Stromal cell of bone marrow (primary cell): ENCODE data around the gene CASP3.
"Not testable (repeated sequence)": the region's sequence is repeated elsewhere in the genome, so short reads cannot be mapped to it uniquely, and the experiment has no call there.

Experiments used
- DNase-seq: peaks from one replicate; pipeline ENCODE4 v3.0.0-alpha.2; 2012; ENCODE audit warnings: low read depth

CASP3 gene

DNA sequence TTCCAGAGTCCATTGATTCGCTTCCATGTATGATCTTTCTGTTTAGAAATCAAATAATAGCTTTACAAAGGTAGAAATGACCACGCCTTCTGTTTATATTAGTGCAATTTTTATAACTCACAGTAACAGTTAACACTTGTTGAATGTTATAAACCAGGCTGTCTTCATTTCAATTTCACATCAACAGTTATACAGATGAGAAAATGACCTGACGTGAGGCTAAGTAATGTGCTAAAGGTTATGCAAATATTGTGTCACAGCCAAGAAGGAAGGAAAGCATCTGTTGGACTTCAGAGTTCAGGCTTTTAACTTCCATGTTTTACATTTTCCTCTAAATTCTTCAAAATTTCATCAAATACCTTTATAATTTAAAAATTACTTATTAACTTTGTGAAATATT is 13.9 kb downstream of the CASP3 start:
- no peak for DNase-seq

DNA sequence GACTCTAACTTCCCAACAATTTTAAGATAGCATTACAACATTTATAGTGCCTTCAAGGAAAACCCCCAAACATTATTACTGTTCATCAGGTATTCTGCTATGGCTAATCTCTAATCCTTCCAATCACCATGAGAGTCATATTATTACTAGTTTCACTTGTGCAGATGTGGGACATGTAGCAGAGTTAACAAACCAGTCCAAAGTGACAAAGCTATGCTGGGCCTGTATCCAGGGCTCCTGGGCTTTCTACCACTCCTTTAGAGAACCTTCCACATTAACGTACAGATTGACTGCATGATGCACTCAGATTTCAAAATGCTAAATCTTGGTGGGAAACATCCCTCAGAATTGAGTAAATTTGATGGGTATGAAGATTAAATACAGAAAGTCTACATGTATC is 16.4 kb downstream of the CASP3 start:
- DNase-seq, result no peak

DNA sequence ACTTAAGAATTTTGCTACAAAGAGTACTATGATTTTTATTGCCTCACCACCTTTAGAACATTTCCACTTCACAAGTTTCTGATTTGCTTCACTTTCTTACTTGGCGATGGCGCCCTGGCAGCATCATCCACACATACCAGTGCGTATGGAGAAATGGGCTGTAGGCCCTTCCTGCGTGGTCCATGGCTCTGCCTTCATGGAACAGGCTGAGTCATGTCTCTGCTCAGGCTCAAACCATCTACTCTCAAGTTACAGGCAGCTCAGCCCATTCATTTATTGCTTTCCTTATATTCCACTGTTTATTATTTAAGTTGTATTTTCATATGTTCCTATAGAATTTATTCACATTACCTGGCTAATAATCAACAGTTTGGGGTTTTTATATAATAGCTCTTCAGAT is 21.1 kb downstream of the CASP3 start:
- DNase-seq, result no peak

DNA sequence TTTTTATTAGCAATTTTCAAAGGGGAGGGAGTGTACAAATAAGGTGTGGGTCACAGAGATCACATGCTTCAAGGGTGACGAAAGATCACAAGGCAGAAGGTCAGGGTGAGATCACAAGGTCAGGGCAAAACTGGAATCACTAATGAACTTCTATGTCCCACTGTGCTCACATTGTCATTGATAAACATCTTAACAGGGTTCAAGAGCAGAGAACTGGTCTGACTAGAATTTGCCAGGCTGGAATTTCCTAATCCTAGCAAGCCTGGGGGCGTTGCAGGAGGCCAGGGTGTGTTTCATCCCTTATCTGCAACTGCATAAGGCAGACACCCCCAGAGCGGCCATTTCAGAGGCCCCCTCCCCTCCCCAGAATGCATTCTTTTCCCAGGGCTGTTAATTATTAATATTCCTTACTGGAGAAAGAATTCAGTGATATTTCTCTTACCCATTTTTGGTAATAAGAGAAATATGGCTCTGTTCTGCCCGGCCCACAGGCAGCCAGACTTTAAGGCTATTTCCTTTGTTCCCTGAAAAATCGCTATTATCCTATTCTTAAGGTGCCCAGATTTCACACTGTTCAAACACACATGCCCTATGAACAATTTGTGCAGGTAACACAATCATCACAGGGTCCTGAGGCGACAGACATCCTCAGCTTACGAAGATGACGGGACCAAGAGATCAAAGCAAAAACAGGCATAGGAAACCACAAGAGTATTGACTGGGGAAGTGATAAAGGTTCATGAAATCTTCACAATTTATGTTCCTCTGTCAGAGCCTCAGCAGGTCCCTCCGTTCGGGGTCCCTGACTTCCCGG is 23.3 kb downstream of the CASP3 start:
- DNase-seq, result not testable (repeated sequence)

DNA sequence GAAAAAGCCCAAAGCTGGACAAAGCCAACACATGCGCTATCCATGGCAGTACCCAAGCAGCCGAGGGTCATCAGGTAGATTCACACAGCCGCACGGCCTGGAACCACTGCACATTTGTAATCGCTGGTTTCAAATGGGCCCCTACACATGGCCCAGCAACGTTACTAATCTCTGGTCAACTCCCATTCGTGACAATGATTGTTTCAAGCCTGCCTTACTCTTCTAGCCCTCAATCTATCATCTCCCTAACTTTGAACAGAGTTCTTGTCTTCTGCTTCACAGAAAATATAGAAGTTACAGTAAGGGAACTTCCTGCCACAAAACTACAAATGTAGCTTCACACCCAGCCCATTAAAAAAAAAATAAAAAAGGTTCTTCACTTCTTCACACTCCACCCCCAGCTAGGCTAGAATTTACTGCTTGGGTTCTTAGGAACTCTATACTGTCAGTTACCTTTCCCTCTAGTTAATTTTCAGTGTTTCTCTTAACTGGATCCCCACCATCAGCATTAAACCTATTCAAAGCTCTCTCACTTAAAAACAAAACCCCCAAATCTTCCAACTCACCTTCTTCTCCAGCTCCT is 24.2 kb downstream of the CASP3 start:
- no peak for DNase-seq

DNA sequence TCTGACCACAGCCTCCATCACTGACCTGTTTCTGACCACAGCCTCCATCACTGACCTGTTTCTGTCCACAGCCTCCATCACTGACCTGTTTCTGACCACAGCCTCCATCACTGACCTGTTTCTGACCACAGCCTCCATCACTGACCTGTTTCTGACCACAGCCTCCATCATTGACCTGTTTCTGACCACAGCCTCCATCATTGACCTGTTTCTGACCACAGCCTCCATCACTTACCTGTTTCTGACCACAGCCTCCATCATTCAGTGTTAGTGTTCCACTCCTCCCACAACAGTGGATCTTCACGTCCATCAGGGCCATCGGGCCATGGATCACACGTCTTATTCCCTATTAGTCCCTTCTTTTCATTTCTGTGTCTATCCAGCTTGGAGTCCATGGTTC is 24.7 kb downstream of the CASP3 start:
- DNase-seq, result not testable (repeated sequence)

DNA sequence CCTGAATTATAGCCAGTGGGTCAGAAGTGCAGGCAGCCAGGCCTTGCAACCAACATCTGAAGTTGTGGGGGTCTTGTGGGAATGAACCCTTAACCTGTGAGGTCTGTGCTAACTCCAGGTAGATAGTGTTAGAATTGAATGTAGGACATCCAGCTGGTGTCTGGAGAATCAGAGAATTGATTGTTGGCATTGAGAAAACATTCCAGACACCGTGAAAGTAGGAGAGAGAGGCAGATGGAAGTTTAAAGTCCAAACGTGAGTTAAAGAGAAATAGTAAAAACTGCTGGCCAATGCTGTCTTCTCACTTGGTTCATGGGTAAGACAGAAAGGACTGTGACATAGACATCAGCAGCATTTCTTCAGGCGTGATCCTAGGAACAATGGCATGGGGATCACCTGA is 27.7 kb downstream of the CASP3 start:
- no peak for DNase-seq

DNA sequence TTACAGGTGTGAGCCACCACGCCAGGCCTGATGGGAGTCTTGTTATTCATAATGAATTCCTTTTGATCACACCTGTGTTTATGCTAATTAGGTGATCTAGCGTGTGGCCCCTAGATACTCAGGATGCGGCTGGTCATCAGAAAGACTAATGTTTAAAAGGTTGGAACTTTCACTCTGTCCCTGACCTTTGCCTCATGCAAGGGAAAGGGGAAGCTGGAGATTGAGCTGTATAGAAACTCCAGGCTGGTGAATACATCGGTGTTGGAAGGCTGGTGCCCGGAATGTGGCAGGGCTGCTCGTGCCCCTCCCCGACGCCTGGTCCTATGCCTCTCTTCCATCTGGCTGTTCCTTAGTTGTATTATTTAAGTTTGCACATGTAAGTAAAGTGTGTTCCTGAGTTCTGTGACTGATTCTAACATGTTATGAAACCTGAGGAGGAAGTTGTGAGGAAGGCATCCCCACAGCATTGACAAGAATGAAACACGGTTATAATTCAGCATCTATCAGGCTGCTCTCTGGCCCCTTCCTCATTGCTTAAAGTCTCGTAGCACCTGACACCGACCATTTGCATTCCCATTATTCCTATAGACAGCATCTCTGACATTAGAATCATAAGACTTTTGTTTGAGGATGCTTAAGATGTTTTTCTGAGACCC is 28.9 kb downstream of the CASP3 start:
- no peak for DNase-seq

DNA sequence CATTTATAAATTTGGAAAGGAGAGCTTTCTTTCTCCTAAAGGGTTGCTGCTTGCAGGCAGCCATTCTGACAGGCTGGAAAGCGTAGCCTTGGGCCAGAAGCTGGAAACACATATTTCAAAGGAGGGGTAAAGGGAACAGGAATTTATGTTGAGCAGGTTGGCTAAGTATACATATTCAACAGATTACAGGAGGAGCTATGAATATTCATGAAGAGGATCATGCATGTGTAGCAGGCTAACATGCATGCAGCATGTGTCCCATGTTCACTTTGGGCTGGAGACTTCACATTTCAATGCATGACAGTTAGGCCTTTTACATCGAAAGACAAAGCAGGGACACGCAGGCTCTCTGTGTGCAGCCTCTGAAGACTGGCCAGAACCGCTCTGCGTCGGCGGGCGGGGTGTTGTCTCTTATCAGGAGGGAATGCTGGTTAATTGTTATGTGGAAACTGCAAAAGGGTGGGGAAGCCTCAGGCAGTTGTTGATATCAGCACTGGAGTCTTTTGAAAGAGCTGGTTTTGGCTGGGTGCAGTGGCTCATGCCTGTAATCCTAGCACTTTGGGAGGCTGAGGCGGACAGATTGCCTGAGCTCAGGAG is 31.5 kb downstream of the CASP3 start:
- no peak for DNase-seq

DNA sequence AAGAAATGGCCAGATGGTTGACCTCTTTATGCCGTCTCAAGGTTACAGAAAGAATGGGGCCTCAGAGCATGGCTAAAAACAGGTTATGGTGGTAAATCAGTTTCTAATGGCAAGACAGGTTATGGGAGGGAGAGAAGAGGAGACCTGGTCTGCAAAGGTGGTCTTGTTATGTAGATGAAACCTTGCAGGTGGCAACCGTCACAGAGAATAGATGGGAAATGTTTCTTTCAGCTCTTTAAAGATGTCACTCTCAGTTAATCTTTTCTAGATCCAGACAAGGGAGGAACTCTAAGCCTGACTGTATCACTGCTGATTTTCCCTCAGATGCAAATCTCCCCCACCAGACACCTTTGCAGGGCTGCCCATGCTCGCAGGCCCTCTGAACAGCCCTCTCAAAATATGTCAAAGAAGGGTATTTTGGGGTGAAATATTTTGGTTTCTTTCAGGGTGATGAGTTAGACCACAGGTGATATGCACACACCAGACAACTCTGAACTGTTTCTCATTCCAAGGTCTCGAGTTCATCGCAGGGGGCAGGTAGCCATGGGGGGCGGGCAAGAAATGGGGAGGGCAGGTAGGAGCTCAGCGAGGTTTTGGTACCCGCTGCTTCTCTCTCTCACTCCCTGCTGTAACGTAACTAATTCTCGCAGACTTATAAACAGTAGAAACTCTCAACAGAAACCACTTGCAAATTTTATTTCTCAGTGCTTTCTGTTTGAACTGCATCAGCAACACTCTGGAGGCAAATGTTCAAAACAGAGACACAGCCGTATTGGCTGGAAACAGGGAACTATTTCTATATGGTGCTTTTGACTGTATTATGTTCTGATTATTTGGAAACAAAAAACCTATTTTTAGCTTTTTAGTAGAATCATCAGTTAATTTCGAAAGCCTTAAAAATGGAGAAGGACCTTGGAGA is 32.4 kb downstream of the CASP3 start:
- no peak for DNase-seq

DNA sequence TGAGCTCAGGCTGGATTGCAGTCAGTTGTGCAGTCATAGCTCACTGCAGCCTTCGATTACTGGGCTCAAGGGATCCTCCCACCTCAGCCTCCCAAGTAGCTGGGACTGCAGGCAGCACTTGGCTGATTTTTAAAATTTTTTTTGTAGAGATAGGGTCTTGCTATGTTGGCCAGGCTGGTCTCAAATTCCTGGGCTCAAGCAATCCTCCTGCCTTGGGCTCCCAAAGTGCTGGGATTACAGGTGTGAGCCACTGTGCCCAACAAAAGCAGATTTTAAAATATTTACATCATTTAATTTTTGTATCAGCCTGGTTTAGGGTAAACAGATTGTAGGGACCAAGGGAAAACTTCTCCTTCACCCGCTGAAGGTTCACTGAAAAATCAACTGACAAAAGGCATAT is 33.1 kb downstream of the CASP3 start:
- DNase-seq, result not testable (repeated sequence)

DNA sequence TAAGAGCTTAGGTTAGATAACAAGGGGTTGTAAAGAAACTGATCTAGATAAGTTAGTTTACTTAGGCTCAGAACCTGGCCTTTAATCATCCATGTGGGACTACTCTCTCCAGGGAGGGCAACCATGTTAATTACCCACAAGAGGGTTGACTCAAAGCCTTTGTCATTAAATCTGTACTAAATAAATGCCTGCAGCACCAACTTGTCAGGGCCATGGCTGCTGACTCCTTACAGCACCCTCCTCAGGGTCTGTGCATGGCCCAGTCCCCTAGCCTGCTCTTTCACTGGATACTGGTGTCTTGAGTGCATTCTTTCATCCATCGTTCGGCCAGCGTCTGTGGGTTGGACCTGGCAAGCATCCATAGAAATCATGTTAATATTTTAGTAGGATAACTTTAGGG is 34.7 kb downstream of the CASP3 start:
- DNase-seq, result no peak

DNA sequence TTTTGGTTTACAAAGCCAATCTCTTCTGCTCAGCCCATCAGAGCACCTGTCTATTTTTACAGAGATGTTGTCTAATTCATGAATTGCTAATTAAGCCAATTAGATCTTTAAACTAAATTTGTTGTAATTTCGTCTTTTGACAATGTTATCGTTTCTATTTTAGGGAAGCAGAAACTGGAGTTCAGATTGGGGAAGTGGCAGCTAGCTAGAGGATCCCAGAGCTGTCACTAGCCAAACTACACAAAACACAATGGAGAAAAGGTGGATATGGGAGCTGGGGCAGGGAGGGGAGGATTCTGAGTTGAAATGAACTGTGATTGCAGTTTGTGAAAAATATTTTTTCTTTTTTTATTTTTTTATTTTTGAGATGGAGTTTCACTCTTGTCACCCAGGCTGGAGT is 35.8 kb downstream of the CASP3 start:
- no peak for DNase-seq

DNA sequence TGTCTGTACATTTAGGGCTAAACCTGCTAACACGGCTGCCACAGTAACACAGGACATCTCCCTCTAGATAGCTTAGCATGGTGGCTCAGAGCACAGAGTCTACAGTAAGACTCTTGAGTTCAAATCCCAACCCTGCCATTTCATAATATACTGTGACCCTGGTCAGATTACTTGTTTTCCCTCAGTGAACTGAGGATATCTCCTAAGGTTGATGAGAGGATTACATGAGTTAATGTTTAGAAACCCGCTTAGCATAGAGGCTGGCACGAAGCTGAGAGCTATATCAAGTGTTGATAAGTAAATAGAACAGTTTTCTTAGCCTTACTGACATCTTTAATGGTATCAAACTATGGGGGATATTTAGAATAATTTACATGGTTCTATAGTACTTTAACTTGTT is 37.2 kb downstream of the CASP3 start:
- no peak for DNase-seq

DNA sequence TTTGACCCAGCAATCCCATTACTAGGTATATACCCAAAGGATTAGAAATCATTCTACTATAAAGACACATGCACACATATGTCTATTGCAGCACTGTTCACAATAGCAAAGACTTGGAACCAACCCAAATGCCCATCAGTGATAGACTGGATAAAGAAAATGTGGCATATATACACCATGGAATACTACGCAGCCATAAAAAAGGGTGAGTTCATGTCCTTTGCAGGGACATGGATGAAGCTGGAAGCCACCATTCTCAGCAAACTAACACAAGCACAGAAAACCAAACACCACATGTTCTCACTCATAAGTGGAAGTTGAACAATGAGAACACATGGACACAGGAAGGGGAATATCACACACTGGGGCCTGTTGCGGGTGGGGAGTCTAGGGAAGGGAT is 41.8 kb downstream of the CASP3 start:
- DNase-seq, result not testable (repeated sequence)

DNA sequence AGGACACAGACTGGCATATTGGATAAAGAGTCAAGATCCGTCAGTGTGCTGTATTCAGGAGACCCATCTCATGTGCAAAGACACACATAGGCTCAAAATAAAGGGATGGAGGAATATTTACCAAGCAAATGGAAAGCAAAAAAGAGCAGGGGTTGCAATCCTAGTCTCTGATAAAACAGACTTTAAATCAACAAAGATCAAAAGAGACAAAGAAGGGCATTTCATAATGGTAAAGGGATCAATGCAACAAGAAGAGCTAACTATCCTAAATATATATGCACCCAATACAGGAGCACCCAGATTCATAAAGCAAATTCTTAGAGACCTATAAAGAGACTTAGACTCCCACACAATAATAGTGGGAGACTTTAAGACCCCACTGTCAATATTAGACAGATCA is 46.4 kb downstream of the CASP3 start:
- DNase-seq, result not testable (repeated sequence)

DNA sequence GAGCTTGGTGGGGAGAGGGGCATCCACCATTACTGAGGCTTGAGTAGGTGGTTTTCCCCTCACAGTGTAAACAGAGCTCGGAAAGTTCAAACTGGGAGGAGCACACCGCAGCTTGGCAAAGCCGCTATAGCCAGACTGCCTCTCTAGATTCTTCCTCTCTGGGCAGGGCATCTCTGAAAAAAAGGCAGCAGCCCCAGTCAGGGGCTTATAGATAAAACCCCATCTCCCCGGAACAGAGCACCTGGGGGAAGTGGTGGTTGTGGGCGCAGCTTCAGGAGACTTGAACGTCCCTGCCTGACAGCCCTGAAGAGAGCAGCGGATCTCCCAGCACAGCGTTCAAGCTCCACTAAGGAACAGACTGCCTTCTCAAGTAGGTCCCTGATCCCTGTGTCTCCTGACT is 48.3 kb downstream of the CASP3 start:
- DNase-seq, result not testable (repeated sequence)

DNA sequence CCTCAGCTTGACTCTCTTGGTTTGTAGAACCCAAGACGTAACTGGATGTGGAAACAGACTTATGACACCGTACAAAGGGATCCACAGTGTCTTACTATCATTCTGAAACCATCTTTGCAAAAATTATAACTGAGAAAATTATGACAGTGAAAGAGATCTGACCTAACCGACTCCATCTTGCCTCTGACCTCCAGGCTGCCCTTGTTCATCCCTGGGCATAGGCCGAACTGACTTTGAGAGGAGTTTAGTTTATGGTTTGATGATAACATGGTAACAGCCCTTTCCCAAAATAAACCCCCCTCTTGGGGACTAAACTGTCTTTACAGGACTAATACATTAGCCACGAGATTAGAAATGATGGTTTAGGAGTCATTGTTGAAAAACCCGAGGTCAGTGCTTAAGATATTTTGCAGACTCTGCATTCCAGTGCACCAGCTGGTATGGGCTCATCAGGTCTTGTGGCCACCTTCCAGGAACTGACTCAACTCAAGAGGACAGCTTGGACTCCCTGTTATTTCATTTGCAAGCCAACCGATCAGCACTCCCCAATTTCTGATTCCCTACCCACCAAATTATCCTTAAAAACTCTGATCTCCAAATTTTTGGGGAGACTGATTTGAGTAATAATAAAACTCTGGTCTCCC is 49.6 kb downstream of the CASP3 start:
- DNase-seq, result peak; percentile 78

DNA sequence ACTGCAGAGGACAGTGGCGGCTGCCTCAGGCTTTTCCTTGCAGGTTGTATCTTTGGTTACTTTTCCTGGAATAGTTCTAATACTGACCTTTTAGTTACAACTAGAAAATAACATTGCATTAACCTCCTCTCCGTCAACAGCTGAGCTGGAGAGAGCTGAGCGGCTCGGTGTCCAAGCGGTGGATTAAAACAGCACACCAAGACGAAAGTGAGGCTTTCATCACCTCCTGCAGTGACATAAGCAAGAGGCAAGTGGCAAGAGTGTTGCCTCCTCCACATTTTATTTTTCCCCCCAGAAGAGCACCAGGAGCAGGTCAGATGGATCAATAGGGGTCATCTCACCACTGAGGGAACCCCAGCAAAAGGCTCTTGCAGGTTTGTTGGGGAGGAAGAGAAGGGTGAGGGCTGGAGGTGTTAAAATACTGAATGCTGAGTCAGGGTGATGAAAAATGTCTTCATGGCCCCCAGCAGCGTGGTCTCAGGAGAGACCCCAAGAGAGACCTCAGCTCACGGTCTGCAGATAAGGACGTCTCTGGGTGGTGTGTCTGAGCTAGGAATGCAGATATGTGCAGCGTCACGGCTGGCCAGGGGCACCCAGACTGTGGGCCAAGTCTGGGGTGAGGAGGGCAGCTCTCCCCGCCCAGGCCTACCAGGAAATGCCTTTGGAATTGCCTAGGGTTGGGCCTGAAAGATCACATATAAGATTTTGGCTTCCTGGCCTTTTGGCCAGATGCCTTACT is 50.3 kb downstream of the CASP3 start:
- DNase-seq, result no peak

DNA sequence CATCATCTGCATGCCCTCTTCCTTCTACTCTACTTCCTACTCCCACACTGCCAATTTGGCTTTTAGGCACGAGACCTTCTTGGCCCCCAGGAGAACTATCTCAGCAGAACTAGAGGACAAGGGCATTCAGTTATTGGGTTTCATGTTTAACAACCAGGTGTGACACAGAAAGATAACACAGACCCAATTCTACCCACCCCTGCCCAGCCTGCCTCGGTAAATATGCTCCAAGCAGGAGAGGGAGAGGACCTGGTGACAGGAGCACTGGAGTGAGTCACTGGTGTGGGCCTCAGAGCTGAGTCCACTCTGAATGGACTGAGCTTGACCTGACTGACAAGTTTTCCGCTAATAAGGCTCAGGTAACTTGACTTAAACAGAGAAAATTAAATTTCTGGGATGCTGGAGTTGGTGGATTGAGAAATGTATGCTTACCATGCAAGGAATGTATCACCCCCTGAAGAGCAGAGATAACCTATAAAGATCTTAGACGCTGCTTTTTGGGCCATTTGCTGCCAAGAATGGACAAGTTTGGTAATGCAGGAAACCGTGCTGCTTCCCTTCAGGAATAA is 52.5 kb downstream of the CASP3 start:
- no peak for DNase-seq
